ENCODE data around the gene LBHD2. TPM values are rescaled to one million over a fixed set of nuclear protein-coding genes. Genes with fewer than 3 reads are reported as not detected.
"Not testable (repeated sequence)": the region's sequence is repeated elsewhere in the genome, so short reads cannot be mapped to it uniquely, and the experiment has no call there.

LBHD2 gene
- polyA plus RNA-seq, 1 donor from 2014 or later = not detected

DNA sequence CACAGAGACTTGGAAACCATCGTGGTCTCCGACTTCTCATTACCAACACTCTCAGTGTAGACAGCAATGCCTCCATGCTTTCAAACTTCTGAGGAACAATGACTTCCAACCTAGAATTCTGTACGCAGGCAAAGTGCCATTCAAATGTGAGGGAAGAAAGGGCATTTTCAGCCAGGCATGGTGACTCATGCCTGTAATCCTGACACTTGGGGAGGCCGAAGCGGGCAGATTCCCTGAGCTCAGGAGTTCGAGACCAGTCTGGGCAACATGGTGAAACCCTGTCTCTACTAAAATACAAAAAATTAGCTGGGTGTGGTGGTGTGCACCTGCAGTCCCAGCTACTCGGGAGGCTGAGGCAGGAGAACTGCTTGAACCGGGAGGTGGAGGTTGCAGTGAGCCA lies 36.6 kb upstream of the LBHD2 start:
- H3K79me2 ChIP-seq (replicated peaks; ENCODE audit: insufficient read depth, low read length) = peaks cover 51% of the 10 kb centered on the region
- H3K27ac ChIP-seq (ENCODE audit: low read length); H4K20me1 ChIP-seq (ENCODE audit: insufficient read depth): not testable (repeated sequence)

DNA sequence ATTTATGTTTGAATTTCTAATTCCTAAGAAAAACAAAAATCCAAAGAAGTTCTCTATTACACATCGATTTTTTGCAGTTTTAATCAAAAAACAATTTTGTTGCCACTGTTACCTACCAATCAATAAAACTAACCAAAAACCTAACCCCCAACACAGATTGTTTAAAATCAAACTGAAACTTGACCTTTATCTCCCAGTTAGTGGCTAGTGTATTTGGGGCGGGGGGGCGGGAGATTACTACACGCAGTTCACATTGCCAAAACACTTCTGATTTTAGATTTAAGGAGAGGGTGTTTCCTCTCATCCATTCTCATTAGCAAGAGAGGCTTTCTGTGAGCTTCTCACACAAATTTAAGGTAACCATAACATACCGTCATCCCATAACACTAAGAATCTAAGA lies 33.1 kb upstream of the LBHD2 start:
- H3F3A ChIP-seq (ENCODE audit: insufficient read depth, low read length, poor library complexity, severe bottlenecking) = no peaks in the 10 kb centered on the region
- TF ChIP-seq, protein P1, sequence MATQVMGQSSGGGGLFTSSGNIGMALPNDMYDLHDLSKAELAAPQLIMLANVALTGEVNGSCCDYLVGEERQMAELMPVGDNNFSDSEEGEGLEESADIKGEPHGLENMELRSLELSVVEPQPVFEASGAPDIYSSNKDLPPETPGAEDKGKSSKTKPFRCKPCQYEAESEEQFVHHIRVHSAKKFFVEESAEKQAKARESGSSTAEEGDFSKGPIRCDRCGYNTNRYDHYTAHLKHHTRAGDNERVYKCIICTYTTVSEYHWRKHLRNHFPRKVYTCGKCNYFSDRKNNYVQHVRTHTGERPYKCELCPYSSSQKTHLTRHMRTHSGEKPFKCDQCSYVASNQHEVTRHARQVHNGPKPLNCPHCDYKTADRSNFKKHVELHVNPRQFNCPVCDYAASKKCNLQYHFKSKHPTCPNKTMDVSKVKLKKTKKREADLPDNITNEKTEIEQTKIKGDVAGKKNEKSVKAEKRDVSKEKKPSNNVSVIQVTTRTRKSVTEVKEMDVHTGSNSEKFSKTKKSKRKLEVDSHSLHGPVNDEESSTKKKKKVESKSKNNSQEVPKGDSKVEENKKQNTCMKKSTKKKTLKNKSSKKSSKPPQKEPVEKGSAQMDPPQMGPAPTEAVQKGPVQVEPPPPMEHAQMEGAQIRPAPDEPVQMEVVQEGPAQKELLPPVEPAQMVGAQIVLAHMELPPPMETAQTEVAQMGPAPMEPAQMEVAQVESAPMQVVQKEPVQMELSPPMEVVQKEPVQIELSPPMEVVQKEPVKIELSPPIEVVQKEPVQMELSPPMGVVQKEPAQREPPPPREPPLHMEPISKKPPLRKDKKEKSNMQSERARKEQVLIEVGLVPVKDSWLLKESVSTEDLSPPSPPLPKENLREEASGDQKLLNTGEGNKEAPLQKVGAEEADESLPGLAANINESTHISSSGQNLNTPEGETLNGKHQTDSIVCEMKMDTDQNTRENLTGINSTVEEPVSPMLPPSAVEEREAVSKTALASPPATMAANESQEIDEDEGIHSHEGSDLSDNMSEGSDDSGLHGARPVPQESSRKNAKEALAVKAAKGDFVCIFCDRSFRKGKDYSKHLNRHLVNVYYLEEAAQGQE (IDR thresholded peaks at IDR 0.05; ENCODE audit: borderline replicate concordance) = no peak
- no peak for TF ChIP-seq RAD21 (conservative IDR thresholded peaks at IDR 0.05)
- TF ChIP-seq TAF1 (IDR thresholded peaks at IDR 0.05; ENCODE audit: low read depth) = no peak
- TF ChIP-seq POLR2AphosphoS5 (IDR thresholded peaks at IDR 0.05) = no peak
- TF ChIP-seq MXI1 (conservative IDR thresholded peaks at IDR 0.05; ENCODE audit: poor library complexity, severe bottlenecking) = no peak
- no peak for TF ChIP-seq SMC3 (conservative IDR thresholded peaks at IDR 0.05; ENCODE audit: poor library complexity)
- no peak for TF ChIP-seq EP300 (conservative IDR thresholded peaks at IDR 0.05; ENCODE audit: poor library complexity, severe bottlenecking)
- TF ChIP-seq, protein P2, sequence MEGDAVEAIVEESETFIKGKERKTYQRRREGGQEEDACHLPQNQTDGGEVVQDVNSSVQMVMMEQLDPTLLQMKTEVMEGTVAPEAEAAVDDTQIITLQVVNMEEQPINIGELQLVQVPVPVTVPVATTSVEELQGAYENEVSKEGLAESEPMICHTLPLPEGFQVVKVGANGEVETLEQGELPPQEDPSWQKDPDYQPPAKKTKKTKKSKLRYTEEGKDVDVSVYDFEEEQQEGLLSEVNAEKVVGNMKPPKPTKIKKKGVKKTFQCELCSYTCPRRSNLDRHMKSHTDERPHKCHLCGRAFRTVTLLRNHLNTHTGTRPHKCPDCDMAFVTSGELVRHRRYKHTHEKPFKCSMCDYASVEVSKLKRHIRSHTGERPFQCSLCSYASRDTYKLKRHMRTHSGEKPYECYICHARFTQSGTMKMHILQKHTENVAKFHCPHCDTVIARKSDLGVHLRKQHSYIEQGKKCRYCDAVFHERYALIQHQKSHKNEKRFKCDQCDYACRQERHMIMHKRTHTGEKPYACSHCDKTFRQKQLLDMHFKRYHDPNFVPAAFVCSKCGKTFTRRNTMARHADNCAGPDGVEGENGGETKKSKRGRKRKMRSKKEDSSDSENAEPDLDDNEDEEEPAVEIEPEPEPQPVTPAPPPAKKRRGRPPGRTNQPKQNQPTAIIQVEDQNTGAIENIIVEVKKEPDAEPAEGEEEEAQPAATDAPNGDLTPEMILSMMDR (IDR thresholded peaks at IDR 0.05; ENCODE audit: poor library complexity, severe bottlenecking) = no peak
- no peak for TF ChIP-seq EZH2 (IDR thresholded peaks at IDR 0.05; ENCODE audit: borderline replicate concordance, insufficient read depth, low read length, poor library complexity, severe bottlenecking)
- H2AFZ ChIP-seq (ENCODE audit: low read depth, low read length) = no peak overlapping the region
- H3K9ac ChIP-seq (ENCODE audit: low read length) = no peak overlapping the region
- no peak overlapping the region for H3K27ac ChIP-seq (ENCODE audit: low read length)
- peaks cover 57% of the 10 kb centered on the region for H3K79me2 ChIP-seq (replicated peaks; ENCODE audit: insufficient read depth, low read length)
- H4K20me1 ChIP-seq (ENCODE audit: insufficient read depth) = no peaks in the 10 kb centered on the region
- no peak overlapping the region for H3K4me3 ChIP-seq (ENCODE audit: low read length)
- H3K36me3 ChIP-seq (ENCODE audit: insufficient read depth, low read length) = no peaks in the 10 kb centered on the region
- no peaks in the 10 kb centered on the region for H3K27me3 ChIP-seq (ENCODE audit: insufficient read depth, low read depth, low read length)
- H3K9me3 ChIP-seq (ENCODE audit: low read length) = no peaks in the 10 kb centered on the region
- no peaks in the 10 kb centered on the region for H3K9me2 ChIP-seq (ENCODE audit: insufficient read depth, low read length)
- no peak overlapping the region for H3K4me2 ChIP-seq (ENCODE audit: low read length)

More for the DNA sequence above, 36.6 kb upstream of the LBHD2 start:
- not testable (repeated sequence) for H3K4me3 ChIP-seq (ENCODE audit: low read length); H3K27me3 ChIP-seq (ENCODE audit: insufficient read depth, low read depth, low read length); H3K9ac ChIP-seq (ENCODE audit: low read length); H3K4me2 ChIP-seq (ENCODE audit: low read length); H3K9me3 ChIP-seq (ENCODE audit: low read length); H2AFZ ChIP-seq (ENCODE audit: low read depth, low read length); H3K9me2 ChIP-seq (ENCODE audit: insufficient read depth, low read length); H3K36me3 ChIP-seq (ENCODE audit: insufficient read depth, low read length); H3F3A ChIP-seq (ENCODE audit: insufficient read depth, low read length, poor library complexity, severe bottlenecking)

DNA sequence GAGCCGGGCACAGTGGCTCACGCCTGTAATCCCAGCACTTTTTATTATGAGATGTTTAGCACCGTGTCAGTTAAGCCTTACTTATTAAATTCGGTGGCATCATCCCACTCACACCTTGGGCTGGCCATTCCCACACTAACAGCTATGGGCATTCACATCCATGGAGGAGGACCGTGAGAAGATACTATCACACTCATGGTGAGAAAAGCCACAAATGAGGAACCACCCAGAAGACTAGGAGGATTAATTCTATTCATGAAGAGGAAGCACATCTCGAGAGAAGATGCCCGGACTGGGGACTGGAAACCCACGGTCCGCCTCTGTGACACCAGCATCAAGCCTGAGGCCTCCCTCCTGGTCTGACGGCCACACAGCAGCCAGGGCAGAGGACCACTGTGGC lies 31.6 kb upstream of the LBHD2 start:
- H3K79me2 ChIP-seq (replicated peaks; ENCODE audit: insufficient read depth, low read length) = peaks cover 57% of the 10 kb centered on the region
- H2AFZ ChIP-seq (ENCODE audit: low read depth, low read length) = no peak overlapping the region
- H3K4me2 ChIP-seq (ENCODE audit: low read length) = no peak overlapping the region
- H4K20me1 ChIP-seq (ENCODE audit: insufficient read depth) = no peaks in the 10 kb centered on the region
- H3F3A ChIP-seq (ENCODE audit: insufficient read depth, low read length, poor library complexity, severe bottlenecking) = no peaks in the 10 kb centered on the region
- no peak overlapping the region for H3K9ac ChIP-seq (ENCODE audit: low read length)
- no peak overlapping the region for H3K4me3 ChIP-seq (ENCODE audit: low read length)
- no peaks in the 10 kb centered on the region for H3K36me3 ChIP-seq (ENCODE audit: insufficient read depth, low read length)
- no peaks in the 10 kb centered on the region for H3K9me3 ChIP-seq (ENCODE audit: low read length)
- H3K27ac ChIP-seq (ENCODE audit: low read length) = no peak overlapping the region
- TF ChIP-seq TAF1 (IDR thresholded peaks at IDR 0.05; ENCODE audit: low read depth) (no peak), MXI1 (conservative IDR thresholded peaks at IDR 0.05; ENCODE audit: poor library complexity, severe bottlenecking) (no peak)
- TF ChIP-seq, protein P2 (IDR thresholded peaks at IDR 0.05; ENCODE audit: poor library complexity, severe bottlenecking) = no peak
- H3K9me2 ChIP-seq (ENCODE audit: insufficient read depth, low read length) = no peaks in the 10 kb centered on the region
- H3K27me3 ChIP-seq (ENCODE audit: insufficient read depth, low read depth, low read length) = no peaks in the 10 kb centered on the region

Measured in neural cell (in vitro differentiated cells).